ENCODE measurements around the gene DYSF. TPM values are rescaled to one million over a fixed set of nuclear protein-coding genes. Genes with fewer than 3 reads are reported as not detected.
A peak's percentile ranks its signal among the peaks of the same experiment; 100 is the strongest.

DYSF gene
- total RNA-seq, 1 experiment from 2014 or later, result 5.5 TPM

- Histone ChIP-seq H3K56ac (ENCODE audit: insufficient read length, low read depth, low read length) (no peak overlapping the region), H3K14ac (ENCODE audit: insufficient read depth, low read length) (peak overlapping the region; percentile 23; the same call in 1 of the 2 replicates), H3K79me1 (ENCODE audit: insufficient read depth, low read depth, low read length, poor library complexity, severe bottlenecking) (no peaks in the 10 kb centered on the region), H3K4ac (ENCODE audit: low read depth, low read length) (no peak overlapping the region), H3K4me2 (ENCODE audit: insufficient read depth, insufficient read length, low read length) (no peak overlapping the region), H4K91ac (ENCODE audit: insufficient read length, low read depth, low read length) (no peak overlapping the region), H3K23me2 (ENCODE audit: insufficient read length, low read depth, low read length, poor library complexity, severe bottlenecking) (no peaks in the 10 kb centered on the region), H3K23ac (ENCODE audit: insufficient read length, low read depth, low read length) (no peak overlapping the region), H3T11ph (ENCODE audit: low read length) (no peak overlapping the region), H4K5ac (ENCODE audit: insufficient read length, low read depth, low read length) (no peak overlapping the region), H2BK15ac (ENCODE audit: low read depth, low read length) (no peak overlapping the region), H3K79me2 (ENCODE audit: insufficient read depth, low read length) (no peaks in the 10 kb centered on the region), H3K9me3 (ENCODE audit: control insufficient read depth, low read depth, low read length) (peaks cover 5% of the 10 kb centered on the region), H2BK5ac (ENCODE audit: insufficient read length, low read length) (no peak overlapping the region), H3K27ac (ENCODE audit: insufficient read length, low read depth, low read length) (no peak overlapping the region), H2AK5ac (ENCODE audit: insufficient read length, low read length) (no peak overlapping the region), H2BK20ac (ENCODE audit: low read depth, low read length, poor library complexity, severe bottlenecking) (no peak overlapping the region), H3K18ac (ENCODE audit: insufficient read length, low read depth, low read length) (no peak overlapping the region), H2BK12ac (ENCODE audit: insufficient read length, low read depth, low read length) (no peak overlapping the region), H2AFZ (ENCODE audit: low read length) (no peak overlapping the region), H3K9ac (ENCODE audit: extremely low read depth, insufficient read length, low read length) (no peak overlapping the region), H4K20me1 (ENCODE audit: control insufficient read depth, insufficient read depth, insufficient read length) (no peaks in the 10 kb centered on the region), H4K8ac (replicated peaks; ENCODE audit: insufficient read length, low read depth, low read length) (no peak overlapping the region), H2BK120ac (ENCODE audit: low read depth, low read length, poor library complexity, severe bottlenecking) (no peak overlapping the region), H3K27me3 (ENCODE audit: insufficient read depth, low read length) (no peaks in the 10 kb centered on the region), H3K4me1 (ENCODE audit: insufficient read depth, low read length) (no peaks in the 10 kb centered on the region)
- Mint-ChIP-seq H3K27me3 (ENCODE audit: low read depth) (no peaks in the 10 kb centered on the region), H3K27ac (peak overlapping the region in 1 of 3 experiments; percentile 83; a peak in 3 of 7 replicates), H3K4me3 (no peak overlapping the region), H3K9me3 (no peaks in the 10 kb centered on the region), H3K4me1 (no peaks in the 10 kb centered on the region), H3K36me3 (ENCODE audit: insufficient read depth in 1 of 3, low read depth in 3 of 3) (peaks cover 0 to 4% (median 2%) of the 10 kb centered on the region in 3 experiments; a peak in 2 of 7 replicates)
- no peak for TF ChIP-seq CTCF (conservative IDR thresholded peaks at IDR 0.05)
- no CpG with 5 or more reads among the region's 5 CpGs for WGBS (ENCODE audit: extremely low coverage, insufficient read length, low lambda C conversion rate)
- DNase-seq, result no peak
Measured at GRCh38 chr2:71575966-71576365, 122.6 kb downstream of the DYSF start.

Data from H9 (cell line).